Panc1 (cell line): Measurements from ENCODE around the gene KRTAP10-7.

Experiments used
- TCF7L2 ChIP-seq: IDR thresholded peaks from 2 replicates; pipeline ENCODE4 v1.6.1; 2011; ENCODE audit warnings: mild to moderate bottlenecking, low read depth, low read length, inconsistent platforms
- TF ChIP-seq, protein P1 (sequence below): fragments of 450-650 bp; IDR thresholded peaks from 2 replicates; pipeline ENCODE4 v1.5.1; 2017; ENCODE audit warnings: mild to moderate bottlenecking

DNA sequence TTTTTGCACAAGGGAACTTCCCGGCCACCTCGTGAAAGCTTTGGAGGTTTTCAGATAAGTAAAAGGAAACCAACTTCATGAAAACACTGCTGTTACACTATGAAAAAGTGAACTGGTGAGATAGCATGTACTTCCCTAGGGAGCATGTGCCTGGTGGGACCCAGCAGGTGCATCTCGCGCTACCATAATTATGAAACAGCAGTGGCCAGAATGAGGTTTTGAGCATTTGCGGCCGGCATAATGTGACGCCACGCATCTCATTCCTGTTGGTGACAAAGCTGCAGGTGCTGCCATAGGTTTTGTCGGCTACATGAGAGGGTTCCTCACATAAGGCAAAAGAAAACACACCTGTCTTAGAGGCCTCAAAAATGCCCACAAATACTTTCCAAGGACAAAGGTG is 43.5 kb upstream of the KRTAP10-7 start:
- TF ChIP-seq, protein P1, sequence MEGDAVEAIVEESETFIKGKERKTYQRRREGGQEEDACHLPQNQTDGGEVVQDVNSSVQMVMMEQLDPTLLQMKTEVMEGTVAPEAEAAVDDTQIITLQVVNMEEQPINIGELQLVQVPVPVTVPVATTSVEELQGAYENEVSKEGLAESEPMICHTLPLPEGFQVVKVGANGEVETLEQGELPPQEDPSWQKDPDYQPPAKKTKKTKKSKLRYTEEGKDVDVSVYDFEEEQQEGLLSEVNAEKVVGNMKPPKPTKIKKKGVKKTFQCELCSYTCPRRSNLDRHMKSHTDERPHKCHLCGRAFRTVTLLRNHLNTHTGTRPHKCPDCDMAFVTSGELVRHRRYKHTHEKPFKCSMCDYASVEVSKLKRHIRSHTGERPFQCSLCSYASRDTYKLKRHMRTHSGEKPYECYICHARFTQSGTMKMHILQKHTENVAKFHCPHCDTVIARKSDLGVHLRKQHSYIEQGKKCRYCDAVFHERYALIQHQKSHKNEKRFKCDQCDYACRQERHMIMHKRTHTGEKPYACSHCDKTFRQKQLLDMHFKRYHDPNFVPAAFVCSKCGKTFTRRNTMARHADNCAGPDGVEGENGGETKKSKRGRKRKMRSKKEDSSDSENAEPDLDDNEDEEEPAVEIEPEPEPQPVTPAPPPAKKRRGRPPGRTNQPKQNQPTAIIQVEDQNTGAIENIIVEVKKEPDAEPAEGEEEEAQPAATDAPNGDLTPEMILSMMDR = no peak
- TF ChIP-seq TCF7L2 = no peak
